Measurements from ENCODE around the gene CYTH3.

Gene CYTH3

GRCh38 chr7:6172224-6172909 is 100.1 kb downstream of the CYTH3 start:
- H2BK15ac ChIP-seq (ENCODE audit: low read length), result no peak overlapping the region
- no peak overlapping the region for H3K27ac ChIP-seq (replicated peaks; ENCODE audit: low read length)
- H2BK5ac ChIP-seq (ENCODE audit: low read length), result no peak overlapping the region
- H4K8ac ChIP-seq (ENCODE audit: low read depth, low read length), result no peak overlapping the region
- H3K79me1 ChIP-seq (ENCODE audit: low read depth, low read length), result no peaks in the 10 kb centered on the region
- no peak overlapping the region for H3K4ac ChIP-seq (ENCODE audit: low read length)
- no peak overlapping the region for H3K14ac ChIP-seq (ENCODE audit: low read length)
- no CpG with 5 or more reads among the region's 20 CpGs for WGBS, 2 donors (ENCODE audit: extremely low coverage in 2 of 2, insufficient read length in 2 of 2, insufficient replicate concordance in 1 of 2)
- no peak for DNase-seq (ENCODE audit: low spot score)
- no peak overlapping the region for H3K9ac ChIP-seq (ENCODE audit: low read depth, low read length, poor library complexity)
- H3K18ac ChIP-seq (ENCODE audit: low read length), result peak overlapping the region; percentile 82
- no peak overlapping the region for H2AK5ac ChIP-seq (ENCODE audit: low read depth, low read length)
- H4K91ac ChIP-seq (ENCODE audit: low read depth, low read length, poor library complexity), result no peak overlapping the region
- H3K27me3 ChIP-seq (ENCODE audit: control insufficient read depth in 3 of 3, insufficient read depth in 3 of 3, low read depth in 1 of 3, low read length in 3 of 3), result no peaks in the 10 kb centered on the region
- H3K4me1 ChIP-seq (ENCODE audit: control insufficient read depth in 2 of 2, insufficient read depth in 1 of 2, low read depth in 1 of 2, low read length in 2 of 2), result peaks cover 0 to 10% of the 10 kb centered on the region in 2 donors
- no peak overlapping the region for H3K4me3 ChIP-seq (ENCODE audit: low read length in 2 of 2)
- H2BK12ac ChIP-seq (ENCODE audit: low read length), result peak overlapping the region; percentile 42
- H3K9me3 ChIP-seq (replicated peaks in 1 of 2; ENCODE audit: control insufficient read depth in 2 of 2, insufficient read depth in 1 of 2, low read depth in 1 of 2, low read length in 2 of 2), result no peaks in the 10 kb centered on the region
- no peak overlapping the region for H2BK120ac ChIP-seq (ENCODE audit: low read depth, low read length)
- H3K4me2 ChIP-seq (ENCODE audit: insufficient read depth, low read length, poor library complexity, severe bottlenecking), result no peak overlapping the region
- H3K36me3 ChIP-seq (replicated peaks in 1 of 2; ENCODE audit: control insufficient read depth in 2 of 2, insufficient read depth in 2 of 2, low read length in 2 of 2), result peaks cover 6 to 22% of the 10 kb centered on the region in 2 donors
- no peak overlapping the region for H2AFZ ChIP-seq (ENCODE audit: low read length)
- peak overlapping the region; percentile 17 for H3K23ac ChIP-seq (ENCODE audit: low read depth, low read length, poor library complexity)

DNA sequence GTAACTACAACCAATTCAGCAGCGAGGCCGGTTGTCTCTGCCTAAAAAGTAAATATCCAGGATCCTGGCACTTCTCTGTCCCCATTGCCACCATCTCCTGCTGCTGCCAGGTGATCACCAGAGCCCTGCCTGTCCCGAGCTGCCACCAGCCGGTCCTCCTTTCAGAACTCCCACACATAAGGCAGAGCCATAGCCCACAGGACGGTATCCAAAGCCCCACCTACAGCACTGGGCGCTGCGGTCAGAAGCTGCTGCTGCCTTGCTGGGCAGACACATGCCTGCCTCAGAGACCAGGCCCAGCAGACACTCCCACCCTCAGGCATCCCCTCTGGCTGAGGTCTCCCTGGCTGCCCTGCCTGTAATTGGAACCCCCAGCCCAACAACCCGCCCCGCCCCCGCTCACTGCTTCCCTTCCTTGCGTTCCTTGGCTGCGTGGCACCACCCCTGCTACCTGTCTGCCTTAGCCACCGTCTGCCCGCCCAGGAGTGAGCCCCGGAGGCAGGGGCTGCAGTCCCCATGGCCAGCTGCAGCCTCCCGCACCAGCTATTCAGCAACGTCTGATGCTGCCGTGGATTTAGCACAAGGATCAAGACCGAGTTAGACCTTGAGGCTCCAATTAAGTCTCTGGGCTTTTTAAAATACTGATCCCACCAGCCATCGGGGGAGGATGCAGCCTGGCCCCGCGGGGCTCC is 100.7 kb downstream of the CYTH3 start:
- Histone ChIP-seq H2AK5ac (ENCODE audit: low read depth, low read length) (no peak overlapping the region), H3K9ac (ENCODE audit: low read depth, low read length, poor library complexity) (no peak overlapping the region), H2BK15ac (ENCODE audit: low read length) (no peak overlapping the region), H2BK12ac (ENCODE audit: low read length) (no peak overlapping the region), H2BK5ac (ENCODE audit: low read length) (peak overlapping the region; percentile 27), H2AFZ (ENCODE audit: low read length) (no peak overlapping the region), H3K36me3 (replicated peaks in 1 of 2; ENCODE audit: control insufficient read depth in 2 of 2, insufficient read depth in 2 of 2, low read length in 2 of 2) (peaks cover 6 to 15% of the 10 kb centered on the region in 2 donors), H3K27me3 (ENCODE audit: control insufficient read depth in 3 of 3, insufficient read depth in 3 of 3, low read depth in 1 of 3, low read length in 3 of 3) (no peaks in the 10 kb centered on the region), H3K4me1 (ENCODE audit: control insufficient read depth in 2 of 2, insufficient read depth in 1 of 2, low read depth in 1 of 2, low read length in 2 of 2) (peaks cover 0 to 10% of the 10 kb centered on the region in 2 donors), H3K23ac (ENCODE audit: low read depth, low read length, poor library complexity) (no peak overlapping the region), H3K4me3 (ENCODE audit: low read length in 2 of 2) (no peak overlapping the region), H3K27ac (replicated peaks; ENCODE audit: low read length) (no peak overlapping the region), H3K18ac (ENCODE audit: low read length) (peak overlapping the region; percentile 82), H3K79me1 (ENCODE audit: low read depth, low read length) (no peaks in the 10 kb centered on the region), H3K4me2 (ENCODE audit: insufficient read depth, low read length, poor library complexity, severe bottlenecking) (no peak overlapping the region), H4K8ac (ENCODE audit: low read depth, low read length) (no peak overlapping the region), H2BK120ac (ENCODE audit: low read depth, low read length) (no peak overlapping the region), H3K9me3 (replicated peaks in 1 of 2; ENCODE audit: control insufficient read depth in 2 of 2, insufficient read depth in 1 of 2, low read depth in 1 of 2, low read length in 2 of 2) (no peaks in the 10 kb centered on the region), H3K4ac (ENCODE audit: low read length) (no peak overlapping the region), H4K91ac (ENCODE audit: low read depth, low read length, poor library complexity) (no peak overlapping the region), H3K14ac (ENCODE audit: low read length) (no peak overlapping the region)
- peak; percentile 30 for DNase-seq (ENCODE audit: low spot score)
- WGBS, 2 donors (ENCODE audit: extremely low coverage in 2 of 2, insufficient read length in 2 of 2, insufficient replicate concordance in 1 of 2), result no CpG with 5 or more reads among the region's 22 CpGs

DNA sequence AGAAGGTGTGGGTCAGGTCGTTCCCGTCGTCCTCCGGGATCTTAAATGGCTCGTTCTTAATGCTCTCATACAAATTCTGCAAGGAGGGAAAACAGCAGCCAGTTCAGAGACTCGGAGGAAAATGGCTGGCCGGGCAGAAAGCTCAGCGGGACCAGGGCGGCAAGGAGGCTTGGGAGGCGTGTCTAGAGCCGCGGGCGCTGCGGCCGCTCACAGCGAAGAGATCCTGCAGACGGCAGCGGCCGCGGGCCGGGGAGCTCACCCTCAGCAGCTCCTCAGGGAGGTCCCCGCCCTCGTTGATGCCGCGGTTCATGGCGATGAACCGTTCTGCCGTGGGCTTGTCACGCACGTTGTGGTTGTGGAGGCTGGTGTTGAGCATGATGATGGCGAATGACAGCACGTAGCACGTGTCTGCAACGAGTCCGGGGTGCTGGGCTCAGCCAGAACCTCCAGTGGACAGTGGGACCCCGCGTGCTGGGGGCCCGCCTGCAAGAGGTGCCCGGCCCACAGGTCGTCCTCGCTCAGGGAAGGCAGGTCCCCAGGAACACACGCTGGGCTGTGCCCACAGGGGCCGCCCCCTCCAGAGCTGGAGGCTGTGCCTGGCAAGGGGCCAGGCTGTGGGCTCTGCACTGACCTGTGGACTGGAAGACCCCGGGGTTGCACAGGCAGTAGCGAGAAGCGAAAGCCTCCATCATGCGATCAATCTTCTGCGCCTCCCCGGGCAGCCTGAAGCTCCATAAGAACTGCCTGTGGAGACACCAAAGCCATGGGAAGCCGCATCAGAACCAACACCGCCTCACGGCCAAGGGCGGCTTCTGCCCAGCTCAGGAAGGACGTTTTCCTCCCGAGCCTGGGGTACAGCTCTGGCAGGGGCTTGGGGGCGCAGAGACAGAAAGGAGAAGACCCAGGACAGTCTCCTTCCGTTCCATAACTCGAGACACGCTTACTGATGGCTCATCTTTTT is 101.6 kb downstream of the CYTH3 start:
- Histone ChIP-seq H3K27ac (replicated peaks; ENCODE audit: low read length) (no peak overlapping the region), H2AFZ (ENCODE audit: low read length) (no peak overlapping the region), H3K4ac (ENCODE audit: low read length) (no peak overlapping the region), H3K9me3 (replicated peaks in 1 of 2; ENCODE audit: control insufficient read depth in 2 of 2, insufficient read depth in 1 of 2, low read depth in 1 of 2, low read length in 2 of 2) (no peaks in the 10 kb centered on the region), H2BK15ac (ENCODE audit: low read length) (no peak overlapping the region), H3K9ac (ENCODE audit: low read depth, low read length, poor library complexity) (peak overlapping the region; percentile 30), H3K27me3 (ENCODE audit: control insufficient read depth in 3 of 3, insufficient read depth in 3 of 3, low read depth in 1 of 3, low read length in 3 of 3) (no peaks in the 10 kb centered on the region), H4K8ac (ENCODE audit: low read depth, low read length) (no peak overlapping the region), H3K79me1 (ENCODE audit: low read depth, low read length) (no peaks in the 10 kb centered on the region), H3K4me1 (ENCODE audit: control insufficient read depth in 2 of 2, insufficient read depth in 1 of 2, low read depth in 1 of 2, low read length in 2 of 2) (peaks cover 0 to 10% of the 10 kb centered on the region in 2 donors), H2AK5ac (ENCODE audit: low read depth, low read length) (peak overlapping the region; percentile 69), H4K91ac (ENCODE audit: low read depth, low read length, poor library complexity) (no peak overlapping the region), H2BK12ac (ENCODE audit: low read length) (peak overlapping the region; percentile 24), H2BK120ac (ENCODE audit: low read depth, low read length) (no peak overlapping the region), H3K14ac (ENCODE audit: low read length) (peak overlapping the region; percentile 63), H3K4me2 (ENCODE audit: insufficient read depth, low read length, poor library complexity, severe bottlenecking) (no peak overlapping the region), H3K4me3 (ENCODE audit: low read length in 2 of 2) (no peak overlapping the region), H2BK5ac (ENCODE audit: low read length) (peak overlapping the region; percentile 27), H3K18ac (ENCODE audit: low read length) (no peak overlapping the region), H3K23ac (ENCODE audit: low read depth, low read length, poor library complexity) (peak overlapping the region; percentile 68), H3K36me3 (replicated peaks in 1 of 2; ENCODE audit: control insufficient read depth in 2 of 2, insufficient read depth in 2 of 2, low read length in 2 of 2) (peaks cover 6 to 11% of the 10 kb centered on the region in 2 donors)
- WGBS, 2 donors (ENCODE audit: extremely low coverage in 2 of 2, insufficient read length in 2 of 2, insufficient replicate concordance in 1 of 2), result no CpG with 5 or more reads among the region's 59 CpGs
- DNase-seq (ENCODE audit: low spot score), result no peak
